NCI-H1105 (cell line): ENCODE measurements around the gene AGBL1.
"Not testable (repeated sequence)": the region's sequence is repeated elsewhere in the genome, so short reads cannot be mapped to it uniquely, and the experiment has no call there.

Source experiments
- DNase-seq: peaks from one replicate; lab custom pipeline; 2025; lab: John Stamatoyannopoulos, UW

Gene AGBL1

GRCh38 chr15:86935841-86936240 is 856.2 kb downstream of the AGBL1 start:
- no peak for DNase-seq

- DNase-seq, result no peak
Measured at GRCh38 chr15:86942285-86942684, 862.6 kb downstream of the AGBL1 start.

GRCh38 chr15:86948719-86949118 is 869.0 kb downstream of the AGBL1 start:
- DNase-seq, result no peak

GRCh38 chr15:86959254-86959653 is 879.6 kb downstream of the AGBL1 start:
- no peak for DNase-seq

- no peak for DNase-seq
Measured at GRCh38 chr15:86961669-86962068, 882.0 kb downstream of the AGBL1 start.

- no peak for DNase-seq
Measured at GRCh38 chr15:86964271-86964670, 884.6 kb downstream of the AGBL1 start.

GRCh38 chr15:86968244-86968643 is 888.6 kb downstream of the AGBL1 start:
- DNase-seq, result no peak

- DNase-seq, result no peak
Measured at GRCh38 chr15:86969364-86969763, 889.7 kb downstream of the AGBL1 start.

- DNase-seq, result no peak
Measured at GRCh38 chr15:86973284-86973844, 893.7 kb downstream of the AGBL1 start.

GRCh38 chr15:86988033-86988432 is 908.4 kb downstream of the AGBL1 start:
- no peak for DNase-seq

- DNase-seq, result no peak
Measured at GRCh38 chr15:87021751-87022150, 942.1 kb downstream of the AGBL1 start.

GRCh38 chr15:87031540-87032230 is 952.0 kb downstream of the AGBL1 start:
- DNase-seq, result no peak

- DNase-seq, result no peak
Measured at GRCh38 chr15:87032295-87032694, 952.6 kb downstream of the AGBL1 start.

GRCh38 chr15:87033056-87033455 is 953.4 kb downstream of the AGBL1 start:
- no peak for DNase-seq

- no peak for DNase-seq
Measured at GRCh38 chr15:87034886-87035285, 955.2 kb downstream of the AGBL1 start.

GRCh38 chr15:87038404-87038803 is 958.7 kb downstream of the AGBL1 start:
- DNase-seq, result no peak

- DNase-seq, result not testable (repeated sequence)
Measured at GRCh38 chr15:87042619-87043018, 962.9 kb downstream of the AGBL1 start.

GRCh38 chr15:87045746-87046145 is 966.1 kb downstream of the AGBL1 start:
- DNase-seq, result no peak

- DNase-seq, result no peak
Measured at GRCh38 chr15:87047203-87047965, 967.7 kb downstream of the AGBL1 start.
